ENCODE measurements around the gene SDC4. TPM values are rescaled to one million over a fixed set of nuclear protein-coding genes. Genes with fewer than 3 reads are reported as not detected.

Gene SDC4
- total RNA-seq, 1 experiment from 2014 or later, result 100 TPM

DNA sequence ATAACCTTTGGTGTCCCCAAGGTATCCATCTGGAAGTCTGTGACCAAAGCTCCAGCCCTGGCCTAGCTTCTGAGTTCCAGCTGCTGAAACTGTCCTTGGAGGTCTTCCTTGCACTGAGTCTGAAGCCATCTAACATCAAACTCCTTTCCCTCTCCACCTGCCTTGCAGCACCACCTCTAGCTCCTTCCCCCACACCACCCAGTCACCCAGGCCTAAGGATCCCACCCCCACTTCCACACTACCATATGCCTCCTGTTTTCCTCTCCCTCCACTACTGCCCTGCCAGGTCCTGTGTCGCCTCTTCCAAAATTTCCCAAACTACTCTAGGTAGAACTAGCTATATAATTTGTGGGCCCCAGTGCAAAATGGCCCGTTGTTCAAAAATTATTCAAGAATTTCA, 29.3 kb downstream of the SDC4 start:
- no peaks in the 10 kb centered on the region for H3K9me3 ChIP-seq (ENCODE audit: control insufficient read depth in 1 of 2, insufficient read depth in 1 of 2, low read depth in 1 of 2, low read length in 2 of 2)
- H3K79me2 ChIP-seq (ENCODE audit: insufficient read depth, low read length), result no peaks in the 10 kb centered on the region
- TF ChIP-seq POLR2AphosphoS5 (IDR thresholded peaks at IDR 0.05; ENCODE audit: low read depth, low read length) (no peak), SRF (IDR thresholded peaks at IDR 0.05; ENCODE audit: low read depth) (no peak), SIN3A (IDR thresholded peaks at IDR 0.05; ENCODE audit: low read depth) (no peak), EGR1 (IDR thresholded peaks at IDR 0.05; ENCODE audit: low read depth) (no peak), EZH2phosphoT487 (IDR thresholded peaks at IDR 0.05; ENCODE audit: borderline replicate concordance) (no peak), CBX3 (IDR thresholded peaks at IDR 0.05; ENCODE audit: low read depth) (no peak), ZFX (IDR thresholded peaks at IDR 0.05) (no peak)
- TF ChIP-seq, protein P1, sequence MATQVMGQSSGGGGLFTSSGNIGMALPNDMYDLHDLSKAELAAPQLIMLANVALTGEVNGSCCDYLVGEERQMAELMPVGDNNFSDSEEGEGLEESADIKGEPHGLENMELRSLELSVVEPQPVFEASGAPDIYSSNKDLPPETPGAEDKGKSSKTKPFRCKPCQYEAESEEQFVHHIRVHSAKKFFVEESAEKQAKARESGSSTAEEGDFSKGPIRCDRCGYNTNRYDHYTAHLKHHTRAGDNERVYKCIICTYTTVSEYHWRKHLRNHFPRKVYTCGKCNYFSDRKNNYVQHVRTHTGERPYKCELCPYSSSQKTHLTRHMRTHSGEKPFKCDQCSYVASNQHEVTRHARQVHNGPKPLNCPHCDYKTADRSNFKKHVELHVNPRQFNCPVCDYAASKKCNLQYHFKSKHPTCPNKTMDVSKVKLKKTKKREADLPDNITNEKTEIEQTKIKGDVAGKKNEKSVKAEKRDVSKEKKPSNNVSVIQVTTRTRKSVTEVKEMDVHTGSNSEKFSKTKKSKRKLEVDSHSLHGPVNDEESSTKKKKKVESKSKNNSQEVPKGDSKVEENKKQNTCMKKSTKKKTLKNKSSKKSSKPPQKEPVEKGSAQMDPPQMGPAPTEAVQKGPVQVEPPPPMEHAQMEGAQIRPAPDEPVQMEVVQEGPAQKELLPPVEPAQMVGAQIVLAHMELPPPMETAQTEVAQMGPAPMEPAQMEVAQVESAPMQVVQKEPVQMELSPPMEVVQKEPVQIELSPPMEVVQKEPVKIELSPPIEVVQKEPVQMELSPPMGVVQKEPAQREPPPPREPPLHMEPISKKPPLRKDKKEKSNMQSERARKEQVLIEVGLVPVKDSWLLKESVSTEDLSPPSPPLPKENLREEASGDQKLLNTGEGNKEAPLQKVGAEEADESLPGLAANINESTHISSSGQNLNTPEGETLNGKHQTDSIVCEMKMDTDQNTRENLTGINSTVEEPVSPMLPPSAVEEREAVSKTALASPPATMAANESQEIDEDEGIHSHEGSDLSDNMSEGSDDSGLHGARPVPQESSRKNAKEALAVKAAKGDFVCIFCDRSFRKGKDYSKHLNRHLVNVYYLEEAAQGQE (IDR thresholded peaks at IDR 0.05; ENCODE audit: low read depth), result no peak
- H4K20me1 ChIP-seq (ENCODE audit: insufficient read depth), result no peaks in the 10 kb centered on the region
- H3K4me2 ChIP-seq (ENCODE audit: low read length), result no peak overlapping the region
- H2AFZ ChIP-seq (ENCODE audit: low read depth, low read length, poor library complexity, severe bottlenecking), result no peak overlapping the region
- ATAC-seq, result no peak
- no peak for DNase-seq (ENCODE audit: low read depth, low spot score)
- RAD21 ChIA-PET (ENCODE audit: low non-redundant PET in 1 of 2, low total read pairs in 2 of 2, uncharacterized antibody in 2 of 2, unreplicated experiment in 2 of 2), result interaction anchor here in 1 of 2 experiments (1.8 kb wide), 1 partner anchor 118 kb away, joined by 11 read pairs; no protein-coding TSS in a partner anchor
- no peaks in the 10 kb centered on the region for H3K4me1 ChIP-seq (ENCODE audit: control insufficient read depth in 1 of 2, insufficient read depth in 2 of 2, low read length in 2 of 2)
- POLR2A ChIA-PET, result interaction anchor here (1.7 to 1.8 kb wide), 2 partner anchors 25 to 118 kb away, joined by 4 to 6 read pairs; no protein-coding TSS in a partner anchor
- CTCF ChIA-PET, result interaction anchor here (0.6 to 6.9 kb wide), 9 partner anchors 12 to 452 kb away, joined by 3 to 100 read pairs (median 4); partner anchors contain the start of gene RBPJL
- H3K4me3 ChIP-seq (replicated peaks in 1 of 2; ENCODE audit: low read depth in 1 of 2, low read length in 2 of 2), result no peak overlapping the region
- H3K27me3 ChIP-seq (ENCODE audit: insufficient read depth, low read length), result no peaks in the 10 kb centered on the region
- H3K9ac ChIP-seq (ENCODE audit: low read length), result no peak overlapping the region
- H3K27ac ChIP-seq (ENCODE audit: low read depth, low read length), result no peak overlapping the region
- H3K36me3 ChIP-seq (ENCODE audit: control insufficient read depth in 1 of 2, insufficient read depth in 2 of 2, low read length in 2 of 2), result no peaks in the 10 kb centered on the region
- no peaks in the 10 kb centered on the region for H3K9me2 ChIP-seq (ENCODE audit: insufficient read depth)
- BruUV-seq (replicated peaks), result no TSS peak
- intact Hi-C loops (cut with micrococcal nuclease), result loop anchor here (1.0 kb wide), 2 partner anchors 118 to 452 kb away; no protein-coding TSS in a partner anchor

Measured in HCT116 (cell line).